Tibial artery (tissue), 4 donors: Measurements from ENCODE around the gene EXT2.

Experiments used
- DNase-seq, 2 donors: peaks; one replicate each; pipeline ENCODE4 v3.0.0-alpha.2; 2019
- H3K27ac ChIP-seq, 2 donors: fragments of 200-600 bp; sonication (generic) in 1 of 2; 1 replicate in 1 of 2; 2 replicates in 1 of 2; pipeline ENCODE4 v1.5.1; 2018 to 2019; ENCODE audit warnings: mild to moderate bottlenecking in 1 of 2
- H3K27me3 ChIP-seq, 2 donors: fragments of 200-600 bp; sonication (generic) in 1 of 2; one replicate each; pipeline versions ENCODE4 v1.5.1 to v1.6.0; 2016 to 2019
- H3K36me3 ChIP-seq, 3 donors: fragments of 200-600 bp; sonication (generic) in 2 of 3; one replicate each; pipeline ENCODE4 v1.5.1; 2016 to 2019; ENCODE audit warnings: mild to moderate bottlenecking in 2 of 3
- H3K4me1 ChIP-seq, 4 donors: fragments of 200-600 bp; sonication (generic) in 2 of 4; 1 replicate in 3 of 4; 2 replicates in 1 of 4; pipeline ENCODE4 v1.5.1; 2016 to 2019
- H3K4me3 ChIP-seq, 2 donors: fragments of 200-600 bp; sonication (generic) in 1 of 2; 1 replicate in 1 of 2; 2 replicates in 1 of 2; pipeline ENCODE4 v1.5.1; 2018 to 2019; ENCODE audit warnings: mild to moderate bottlenecking in 2 of 2
- H3K9me3 ChIP-seq, 3 donors: fragments of 200-600 bp; sonication (generic) in 1 of 3; one replicate each; pipeline ENCODE4 v1.5.1; 2016 to 2019
- intact Hi-C: fragments of 100-400 bp; cut with DNase I; formaldehyde crosslinking; loops from one replicate; pipeline ENCODE4 v1.15.0; 2023; ENCODE audit warnings: low total_unique reads
- TF ChIP-seq, protein P1 (sequence below), 2 experiments: fragments of 200-600 bp in 1 of 2; fragments of 450-650 bp in 1 of 2; IDR thresholded peaks; one replicate each; pipeline ENCODE4 v1.5.1; 2017 to 2019; ENCODE audit warnings: antibody characterized with exemption in 2 of 2, mild to moderate bottlenecking in 1 of 2, moderate library complexity in 1 of 2

Gene EXT2

DNA sequence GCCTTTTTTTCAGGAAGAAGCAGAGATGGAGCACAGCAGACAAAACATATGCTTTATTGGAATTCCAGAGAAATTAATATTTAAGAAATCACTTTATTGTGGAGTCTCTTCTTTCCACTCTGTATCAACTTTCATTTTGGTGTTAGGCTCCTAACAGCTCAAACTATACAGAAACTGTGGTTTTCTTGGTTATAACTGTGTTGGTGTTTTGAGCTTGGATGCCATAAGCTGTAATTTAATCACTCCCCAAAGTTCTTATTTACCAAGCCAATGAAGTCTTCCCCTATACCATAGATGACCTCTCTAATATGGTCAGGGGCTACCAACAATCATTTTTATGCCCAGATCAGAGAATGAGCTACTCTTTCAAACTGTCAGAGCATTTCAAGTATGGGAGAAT is 90.0 kb downstream of the EXT2 start:
- peaks cover 16 to 20% (median 19%) of the 10 kb centered on the region in 3 donors for H3K36me3 ChIP-seq
- TF ChIP-seq, protein P1, sequence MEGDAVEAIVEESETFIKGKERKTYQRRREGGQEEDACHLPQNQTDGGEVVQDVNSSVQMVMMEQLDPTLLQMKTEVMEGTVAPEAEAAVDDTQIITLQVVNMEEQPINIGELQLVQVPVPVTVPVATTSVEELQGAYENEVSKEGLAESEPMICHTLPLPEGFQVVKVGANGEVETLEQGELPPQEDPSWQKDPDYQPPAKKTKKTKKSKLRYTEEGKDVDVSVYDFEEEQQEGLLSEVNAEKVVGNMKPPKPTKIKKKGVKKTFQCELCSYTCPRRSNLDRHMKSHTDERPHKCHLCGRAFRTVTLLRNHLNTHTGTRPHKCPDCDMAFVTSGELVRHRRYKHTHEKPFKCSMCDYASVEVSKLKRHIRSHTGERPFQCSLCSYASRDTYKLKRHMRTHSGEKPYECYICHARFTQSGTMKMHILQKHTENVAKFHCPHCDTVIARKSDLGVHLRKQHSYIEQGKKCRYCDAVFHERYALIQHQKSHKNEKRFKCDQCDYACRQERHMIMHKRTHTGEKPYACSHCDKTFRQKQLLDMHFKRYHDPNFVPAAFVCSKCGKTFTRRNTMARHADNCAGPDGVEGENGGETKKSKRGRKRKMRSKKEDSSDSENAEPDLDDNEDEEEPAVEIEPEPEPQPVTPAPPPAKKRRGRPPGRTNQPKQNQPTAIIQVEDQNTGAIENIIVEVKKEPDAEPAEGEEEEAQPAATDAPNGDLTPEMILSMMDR (IDR thresholded peaks at IDR 0.05), result no peak
- no peak for DNase-seq
- H3K4me1 ChIP-seq, result peaks cover 0 to 8% (median 0%) of the 10 kb centered on the region in 4 donors
- peaks cover 0 to 10% (median 9%) of the 10 kb centered on the region in 3 donors for H3K9me3 ChIP-seq
- no peak overlapping the region for H3K27ac ChIP-seq
- no peak overlapping the region for H3K4me3 ChIP-seq
- H3K27me3 ChIP-seq, result no peaks in the 10 kb centered on the region
- intact Hi-C loops, result no loop called here

DNA sequence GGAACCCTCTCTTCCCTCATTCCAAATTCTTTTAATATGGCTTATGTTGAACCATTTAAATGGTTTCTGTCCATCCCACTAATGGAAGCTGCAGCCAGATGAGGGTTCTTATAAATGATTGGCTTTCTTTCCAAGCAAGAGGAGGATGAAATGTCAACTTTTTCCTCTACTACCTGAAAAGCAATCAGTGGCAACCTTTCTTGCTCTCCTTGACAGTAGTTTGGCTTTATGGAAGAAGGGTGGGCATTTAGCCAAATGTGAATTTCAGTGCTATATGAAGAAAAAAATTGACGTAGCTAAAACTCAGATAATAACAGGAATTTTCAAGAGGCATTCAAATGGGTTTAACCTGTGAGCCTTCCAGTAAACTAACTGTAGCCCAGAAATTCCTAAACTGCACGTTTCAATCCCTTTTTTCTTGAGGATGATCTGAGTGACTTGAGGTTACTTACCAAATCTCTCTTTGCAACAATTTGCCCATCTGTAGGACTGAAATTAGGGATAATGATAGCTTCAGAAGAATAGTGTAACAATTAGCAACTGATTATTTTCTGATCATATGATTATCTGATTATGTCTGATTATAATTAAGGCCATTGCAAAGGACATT is 90.9 kb downstream of the EXT2 start:
- H3K9me3 ChIP-seq, result peaks cover 0 to 10% (median 9%) of the 10 kb centered on the region in 3 donors
- intact Hi-C loops, result no loop called here
- DNase-seq, result no peak
- no peaks in the 10 kb centered on the region for H3K27me3 ChIP-seq
- H3K4me3 ChIP-seq, result no peak overlapping the region
- TF ChIP-seq, protein P1 (IDR thresholded peaks at IDR 0.05), result no peak
- peaks cover 16 to 20% (median 19%) of the 10 kb centered on the region in 3 donors for H3K36me3 ChIP-seq
- H3K27ac ChIP-seq, result no peak overlapping the region
- H3K4me1 ChIP-seq, result peaks cover 0 to 8% (median 0%) of the 10 kb centered on the region in 4 donors

DNA sequence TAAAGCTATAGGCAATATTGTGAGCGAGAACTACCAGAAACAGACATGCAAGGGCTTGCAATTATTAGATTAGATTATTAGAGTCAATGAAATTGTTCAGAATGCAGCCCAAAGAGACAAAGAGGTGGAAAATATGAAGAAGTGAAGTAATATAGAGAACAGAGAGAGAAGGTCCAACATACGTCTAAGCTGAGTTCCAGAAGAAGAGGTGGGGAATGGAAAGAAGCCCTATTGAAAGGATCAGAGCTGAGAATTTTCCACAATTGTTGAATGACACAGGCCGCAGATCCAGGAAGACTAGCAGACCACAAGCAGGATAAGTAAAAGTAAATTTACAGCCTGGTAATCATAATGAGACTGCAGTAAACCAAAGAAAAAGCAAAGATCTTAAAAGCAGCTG is 93.2 kb downstream of the EXT2 start:
- peaks cover 0 to 8% (median 0%) of the 10 kb centered on the region in 4 donors for H3K4me1 ChIP-seq
- peaks cover 16 to 20% (median 19%) of the 10 kb centered on the region in 3 donors for H3K36me3 ChIP-seq
- DNase-seq, result no peak
- no peak overlapping the region for H3K4me3 ChIP-seq
- TF ChIP-seq, protein P1 (IDR thresholded peaks at IDR 0.05), result no peak
- peaks cover 0 to 10% (median 9%) of the 10 kb centered on the region in 3 donors for H3K9me3 ChIP-seq
- intact Hi-C loops, result no loop called here
- H3K27ac ChIP-seq, result no peak overlapping the region
- no peaks in the 10 kb centered on the region for H3K27me3 ChIP-seq

DNA sequence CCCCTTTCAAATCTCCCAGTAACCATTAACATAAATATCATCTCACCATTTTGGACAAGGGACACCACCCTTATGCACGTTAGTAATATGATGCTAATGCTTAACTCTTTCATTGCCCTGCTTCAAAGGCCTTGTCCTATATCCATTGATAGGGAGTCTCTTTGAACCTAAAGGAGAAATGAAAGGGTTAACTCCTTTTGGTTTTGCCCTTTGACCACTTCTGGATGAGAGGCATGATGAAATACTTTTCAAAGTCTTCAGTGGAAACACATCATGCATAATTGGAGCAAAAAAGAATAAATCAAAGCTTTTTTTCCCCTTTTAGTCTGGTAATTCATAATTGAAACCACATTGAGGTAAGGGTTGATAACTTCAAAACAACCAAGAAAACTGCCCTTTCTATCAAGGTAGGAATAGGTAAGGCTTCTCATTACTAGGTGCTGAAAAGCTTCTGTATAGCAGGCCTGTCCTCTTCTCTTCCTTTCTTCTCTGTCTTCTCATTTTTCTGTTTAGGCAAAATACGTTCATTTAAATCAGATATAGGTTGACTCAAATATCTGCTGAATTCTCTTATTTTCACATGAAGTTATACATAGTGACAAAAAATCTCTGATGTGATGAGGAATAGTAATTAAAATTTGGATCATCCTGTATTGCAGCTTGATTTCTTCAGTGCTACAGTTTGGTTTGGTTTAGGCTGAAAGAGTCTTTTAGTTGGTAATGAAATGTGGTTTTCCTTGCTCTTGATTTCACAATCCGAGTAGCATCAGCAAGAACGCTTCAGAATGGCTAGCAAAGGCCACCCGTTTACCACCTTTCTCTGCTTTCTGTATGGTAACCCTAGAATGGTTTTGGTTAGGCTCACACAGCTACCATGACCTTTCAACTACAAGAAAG is 94.8 kb downstream of the EXT2 start:
- no peak for DNase-seq
- TF ChIP-seq, protein P1 (IDR thresholded peaks at IDR 0.05), result no peak
- H3K9me3 ChIP-seq, result peaks cover 0 to 10% (median 9%) of the 10 kb centered on the region in 3 donors

DNA sequence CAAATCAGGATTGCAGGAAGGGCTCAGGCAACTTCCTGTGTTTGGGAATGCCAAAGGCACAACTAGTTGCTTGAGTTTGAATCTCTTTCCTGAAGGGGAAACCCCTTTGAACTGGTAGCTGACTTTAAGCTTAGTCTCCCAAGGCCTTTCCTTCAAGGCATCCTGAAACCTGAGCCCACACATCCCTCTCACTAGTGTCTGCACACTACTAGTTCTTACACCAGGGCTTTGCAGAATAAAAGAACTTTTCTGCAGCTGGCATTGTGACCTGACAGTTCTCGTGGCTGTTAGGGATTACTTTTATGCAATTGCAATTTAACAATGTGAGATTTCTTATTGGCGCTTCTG is 95.4 kb downstream of the EXT2 start:
- H3K27me3 ChIP-seq, result no peaks in the 10 kb centered on the region
- H3K4me3 ChIP-seq, result no peak overlapping the region
- H3K36me3 ChIP-seq, result peaks cover 16 to 27% (median 20%) of the 10 kb centered on the region in 3 donors
- no peak for DNase-seq
- TF ChIP-seq, protein P1 (IDR thresholded peaks at IDR 0.05), result no peak
- no peaks in the 10 kb centered on the region for H3K4me1 ChIP-seq
- H3K27ac ChIP-seq, result no peak overlapping the region
- H3K9me3 ChIP-seq, result peaks cover 0 to 10% (median 9%) of the 10 kb centered on the region in 3 donors
- intact Hi-C loops, result no loop called here

More for the DNA sequence above, 94.8 kb downstream of the EXT2 start:
- Histone ChIP-seq H3K4me3 (no peak overlapping the region), H3K27ac (no peak overlapping the region), H3K36me3 (peaks cover 16 to 23% (median 20%) of the 10 kb centered on the region in 3 donors), H3K4me1 (no peaks in the 10 kb centered on the region), H3K27me3 (no peaks in the 10 kb centered on the region)
- intact Hi-C loops, result no loop called here
